DMS114 treated with DMSO at 0.1 percent for 48 hours (cell line): ENCODE data around the gene DOP1A.

Experiments
- DNase-seq: peaks from one replicate; lab custom pipeline; 2025; ENCODE audit not compliant: unreplicated experiment; lab: John Stamatoyannopoulos, UW

The DOP1A gene

GRCh38 chr6:83073615-83074014 lies 6.1 kb downstream of the DOP1A start:
- DNase-seq = no peak

- DNase-seq = no peak
Measured at GRCh38 chr6:83083476-83083875, 16.0 kb downstream of the DOP1A start.

DNA sequence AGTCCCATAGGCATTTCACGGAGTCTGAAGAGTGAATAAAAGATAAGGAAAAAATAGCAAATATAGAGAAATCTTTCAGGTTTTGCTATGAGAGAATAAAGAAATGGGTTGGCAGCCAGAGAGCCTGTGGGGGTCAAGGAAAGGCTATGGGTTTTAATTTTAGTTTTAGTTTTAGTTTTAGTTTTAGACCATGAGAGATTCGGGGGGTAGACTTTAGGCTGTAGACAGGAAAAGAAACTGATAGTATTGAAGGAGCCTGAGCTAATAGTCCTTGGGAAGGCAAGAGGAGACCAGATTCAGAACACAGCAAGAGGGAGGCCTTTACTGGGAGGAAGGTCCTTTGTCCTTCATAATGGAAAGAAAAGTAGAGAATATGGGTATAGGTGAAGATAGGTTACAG lies 19.3 kb downstream of the DOP1A start:
- no peak for DNase-seq

GRCh38 chr6:83092756-83093399 lies 25.4 kb downstream of the DOP1A start:
- DNase-seq = no peak

DNA sequence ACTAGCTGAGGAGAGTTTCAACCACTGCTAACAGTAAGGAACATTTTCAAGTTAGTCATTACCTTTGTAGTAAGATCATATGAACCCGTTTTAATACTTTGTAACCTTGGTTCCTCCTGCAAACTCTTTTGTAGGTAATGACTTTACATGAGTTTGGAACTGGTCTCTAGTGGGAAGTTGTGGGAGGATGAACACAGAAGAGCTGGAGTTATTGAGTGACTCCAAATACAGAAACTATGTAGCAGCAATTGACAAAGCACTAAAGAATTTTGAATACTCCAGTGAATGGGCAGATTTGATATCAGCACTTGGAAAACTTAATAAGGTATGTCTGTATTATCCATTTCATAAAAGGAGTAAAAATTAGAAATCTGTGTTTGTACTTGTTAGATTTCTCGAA lies 29.3 kb downstream of the DOP1A start:
- no peak for DNase-seq

GRCh38 chr6:83097204-83097603 lies 29.7 kb downstream of the DOP1A start:
- DNase-seq = no peak

GRCh38 chr6:83097675-83098074 lies 30.2 kb downstream of the DOP1A start:
- DNase-seq = no peak

DNA sequence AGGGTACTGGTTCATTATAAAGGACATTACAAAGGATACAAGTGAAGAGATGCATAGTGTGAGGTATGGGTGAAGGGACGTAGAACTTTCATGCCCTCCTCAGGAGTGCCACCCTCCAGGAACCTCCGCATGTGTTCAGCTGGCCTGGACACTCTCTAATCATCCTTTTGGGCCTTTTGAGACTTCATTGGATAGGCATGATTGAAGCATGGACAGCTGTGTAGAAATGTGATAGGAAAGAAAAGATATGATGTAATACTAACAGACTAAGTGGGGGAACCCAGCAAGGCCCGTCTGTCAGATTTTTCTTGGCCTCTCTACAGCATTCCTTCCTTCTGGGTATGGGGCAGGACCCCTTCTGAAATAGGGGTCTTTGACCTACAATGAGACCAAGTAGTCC lies 31.1 kb downstream of the DOP1A start:
- no peak for DNase-seq

- no peak for DNase-seq
Measured at GRCh38 chr6:83108378-83108777, 40.9 kb downstream of the DOP1A start.

GRCh38 chr6:83113258-83113657 lies 45.8 kb downstream of the DOP1A start:
- no peak for DNase-seq

GRCh38 chr6:83114164-83114563 lies 46.7 kb downstream of the DOP1A start:
- no peak for DNase-seq

DNA sequence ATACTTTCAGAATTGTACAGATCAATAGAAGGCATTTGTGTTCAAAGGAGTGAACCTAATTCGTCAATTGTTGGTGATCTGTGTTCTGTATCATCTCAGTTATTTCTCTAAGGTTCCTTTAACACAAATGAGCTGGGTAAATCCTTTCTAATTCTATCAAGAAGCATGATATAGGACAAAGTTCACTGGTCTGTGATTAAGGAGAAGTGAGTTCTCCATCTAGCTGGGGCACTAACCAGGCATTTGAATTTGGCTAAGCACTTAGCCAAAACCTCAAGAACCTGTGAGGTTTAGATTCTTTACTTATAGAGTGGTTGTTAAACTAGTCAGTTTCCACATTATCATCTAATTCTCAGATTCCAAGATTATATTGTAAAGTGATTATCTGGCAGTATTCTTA lies 50.3 kb downstream of the DOP1A start:
- no peak for DNase-seq

- DNase-seq = no peak
Measured at GRCh38 chr6:83119742-83120300, 52.4 kb downstream of the DOP1A start.

- DNase-seq = no peak
Measured at GRCh38 chr6:83124553-83124952, 57.1 kb downstream of the DOP1A start.

- DNase-seq = no peak
Measured at GRCh38 chr6:83125425-83125824, 58.0 kb downstream of the DOP1A start.

DNA sequence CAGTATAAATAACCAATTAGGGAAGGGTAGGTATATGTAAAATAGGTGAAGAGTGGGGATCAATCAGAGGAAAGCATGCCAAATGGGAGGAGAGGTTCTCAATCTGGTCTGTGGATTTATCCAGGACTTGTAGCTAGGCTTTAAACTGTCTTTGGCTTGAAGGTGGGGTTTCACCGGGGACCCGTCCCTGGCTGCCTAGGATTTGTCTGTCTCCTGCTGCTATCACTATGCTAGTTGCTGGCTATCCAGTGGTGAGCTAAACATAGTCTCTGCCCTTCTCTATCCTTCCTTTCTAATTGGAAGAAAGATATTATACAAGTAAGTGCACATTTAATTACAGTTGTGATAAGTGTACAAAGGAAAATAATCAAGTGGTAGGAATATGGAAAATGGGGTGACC lies 58.8 kb downstream of the DOP1A start:
- no peak for DNase-seq

DNA sequence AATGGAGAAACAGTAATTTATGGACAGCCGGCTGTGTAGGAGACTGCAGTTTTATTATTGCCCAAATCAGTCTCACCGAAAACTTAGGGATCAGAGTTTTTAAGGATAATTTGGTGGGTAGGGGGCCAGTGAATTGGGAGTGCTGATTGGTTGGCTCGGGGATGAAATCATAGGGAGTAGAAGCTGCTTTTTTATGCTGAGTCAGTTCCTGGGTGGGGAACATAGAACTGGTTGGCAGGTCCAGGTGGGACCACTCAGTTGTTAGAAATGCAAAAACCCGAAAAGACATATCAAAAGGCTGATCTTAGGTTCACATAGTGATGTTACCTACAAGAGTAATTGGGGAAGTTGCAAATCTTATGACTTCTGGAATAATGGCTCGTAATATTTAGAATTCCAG lies 59.3 kb downstream of the DOP1A start:
- DNase-seq = no peak

DNA sequence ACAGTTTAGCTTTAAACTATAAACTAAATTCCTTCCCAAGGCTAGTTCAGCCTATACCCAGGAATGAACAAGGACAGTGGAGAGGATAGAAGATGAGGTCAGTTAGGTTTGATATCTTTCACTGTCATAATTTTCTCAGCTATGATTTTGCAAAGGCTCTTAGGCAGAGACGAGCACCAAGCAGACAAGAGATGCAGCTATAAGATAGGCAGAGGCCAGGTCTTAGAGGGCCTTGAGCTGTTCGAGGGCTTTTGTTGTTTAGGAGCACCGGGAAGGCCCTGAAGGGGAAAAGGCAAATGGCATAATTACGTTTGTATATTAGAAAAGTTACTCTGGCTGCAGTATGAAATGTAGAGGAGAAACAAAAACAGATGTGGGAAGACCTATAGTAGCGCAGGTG lies 59.8 kb downstream of the DOP1A start:
- DNase-seq = no peak

GRCh38 chr6:83127976-83128375 lies 60.5 kb downstream of the DOP1A start:
- no peak for DNase-seq

GRCh38 chr6:83132121-83132520 lies 64.7 kb downstream of the DOP1A start:
- DNase-seq = no peak

DNA sequence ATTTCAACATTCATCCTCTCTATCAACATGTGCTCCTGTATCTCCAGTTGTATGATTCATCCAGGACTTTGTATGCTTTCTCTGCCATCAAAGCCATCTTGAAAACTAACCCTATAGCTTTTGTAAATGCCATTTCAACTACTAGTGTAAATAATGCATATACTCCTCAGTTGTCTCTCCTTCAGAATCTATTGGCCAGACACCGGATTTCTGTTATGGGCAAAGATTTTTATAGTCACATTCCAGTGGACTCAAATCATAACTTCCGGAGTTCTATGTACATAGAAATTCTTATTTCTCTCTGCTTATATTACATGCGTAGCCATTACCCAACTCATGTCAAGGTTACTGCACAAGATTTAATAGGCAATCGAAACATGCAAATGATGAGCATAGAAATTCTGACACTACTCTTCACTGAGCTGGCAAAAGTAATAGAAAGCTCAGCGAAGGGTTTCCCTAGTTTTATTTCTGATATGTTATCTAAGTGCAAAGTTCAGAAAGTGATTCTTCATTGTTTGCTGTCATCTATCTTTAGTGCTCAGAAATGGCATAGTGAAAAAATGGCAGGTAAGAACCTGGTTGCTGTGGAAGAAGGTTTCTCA lies 70.7 kb downstream of the DOP1A start:
- no peak for DNase-seq

DNA sequence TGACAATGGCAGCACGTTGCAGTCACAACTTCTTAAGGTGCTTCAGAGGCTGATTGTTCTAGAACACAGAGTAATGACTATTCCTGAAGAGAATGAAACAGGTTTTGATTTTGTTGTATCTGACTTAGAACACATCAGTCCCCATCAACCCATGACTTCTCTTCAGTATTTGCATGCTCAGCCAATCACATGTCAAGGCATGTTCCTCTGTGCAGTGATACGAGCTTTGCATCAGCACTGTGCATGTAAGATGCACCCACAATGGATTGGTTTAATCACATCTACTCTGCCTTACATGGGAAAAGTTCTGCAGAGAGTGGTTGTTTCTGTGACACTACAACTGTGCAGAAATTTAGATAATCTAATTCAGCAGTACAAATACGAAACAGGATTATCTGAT lies 71.3 kb downstream of the DOP1A start:
- no peak for DNase-seq

DNA sequence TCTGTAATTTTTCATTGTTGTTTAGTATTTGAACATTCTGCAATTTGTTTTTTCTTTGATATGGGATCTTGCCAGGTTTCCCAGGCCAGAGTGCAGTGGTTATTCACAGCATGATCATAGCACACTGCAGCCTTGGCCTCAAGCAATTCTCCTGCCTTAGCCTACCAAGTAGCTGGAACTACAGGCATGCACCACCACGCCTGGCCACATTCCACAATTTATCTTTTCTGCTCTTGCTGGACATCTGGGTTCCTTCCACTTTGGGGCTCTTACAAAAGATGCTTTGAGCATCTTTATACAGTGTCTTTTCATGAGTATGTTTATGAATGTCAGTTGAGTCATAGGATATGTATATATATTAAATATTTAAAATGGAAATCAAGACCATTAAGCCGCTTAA lies 83.6 kb downstream of the DOP1A start:
- DNase-seq = no peak
